Measurements from ENCODE around the gene MYT1.

- TF ChIP-seq YY1 (IDR thresholded peaks at IDR 0.05; ENCODE audit: insufficient read depth, insufficient read length): no peak
- no peak for TF ChIP-seq SUZ12 (IDR thresholded peaks at IDR 0.05; ENCODE audit: extremely low read depth, insufficient read depth, insufficient read length)
These were observed 41.4 kb downstream of the MYT1 start for GRCh38 chr20:64205611-64206026.
